Muscle layer of duodenum (tissue), 2 donors: ENCODE results near the gene KRTAP12-2.
"Not testable (repeated sequence)": the region's sequence is repeated elsewhere in the genome, so short reads cannot be mapped to it uniquely, and the experiment has no call there.

ENCODE experiments used
- H3K27ac ChIP-seq: one replicate; pipeline ENCODE4 v1.7.0; 2013; ENCODE audit warnings: mild to moderate bottlenecking, low read length
- H3K27me3 ChIP-seq: one replicate; pipeline ENCODE4 v1.7.0; 2013; ENCODE audit warnings: low read depth, mild to moderate bottlenecking, control low read depth, low read length
- H3K36me3 ChIP-seq, 2 donors: one replicate each; pipeline ENCODE4 v1.7.0; 2013; ENCODE audit warnings: low read length in 2 of 2, control low read depth in 1 of 2, mild to moderate bottlenecking in 1 of 2; ENCODE audit not compliant: insufficient read depth in 2 of 2, control insufficient read depth in 1 of 2
- H3K4me1 ChIP-seq, 2 donors: one replicate each; pipeline ENCODE4 v1.7.0; 2013; ENCODE audit warnings: low read length in 2 of 2, mild to moderate bottlenecking in 2 of 2, control low read depth in 1 of 2, moderate library complexity in 1 of 2; ENCODE audit not compliant: insufficient read depth in 2 of 2, control insufficient read depth in 1 of 2
- H3K4me3 ChIP-seq, 2 donors: one replicate each; pipeline ENCODE4 v1.7.0; 2013; ENCODE audit warnings: low read length in 2 of 2, low read depth in 1 of 2, mild to moderate bottlenecking in 1 of 2
- H3K9me3 ChIP-seq, 2 donors: one replicate each; pipeline ENCODE4 v1.7.0; 2013; ENCODE audit warnings: low read length in 2 of 2, control low read depth in 1 of 2, mild to moderate bottlenecking in 1 of 2; ENCODE audit not compliant: control insufficient read depth in 1 of 2
- donor health status: healthy.

The KRTAP12-2 gene

GRCh38 chr21:44653656-44654575 lies 12.8 kb downstream of the KRTAP12-2 start:
- Histone ChIP-seq H3K36me3 (no peaks in the 10 kb centered on the region), H3K27ac (no peak overlapping the region), H3K27me3 (no peaks in the 10 kb centered on the region), H3K4me1 (no peaks in the 10 kb centered on the region), H3K4me3 (no peak overlapping the region), H3K9me3 (peaks cover 0 to 19% of the 10 kb centered on the region in 2 donors)

DNA sequence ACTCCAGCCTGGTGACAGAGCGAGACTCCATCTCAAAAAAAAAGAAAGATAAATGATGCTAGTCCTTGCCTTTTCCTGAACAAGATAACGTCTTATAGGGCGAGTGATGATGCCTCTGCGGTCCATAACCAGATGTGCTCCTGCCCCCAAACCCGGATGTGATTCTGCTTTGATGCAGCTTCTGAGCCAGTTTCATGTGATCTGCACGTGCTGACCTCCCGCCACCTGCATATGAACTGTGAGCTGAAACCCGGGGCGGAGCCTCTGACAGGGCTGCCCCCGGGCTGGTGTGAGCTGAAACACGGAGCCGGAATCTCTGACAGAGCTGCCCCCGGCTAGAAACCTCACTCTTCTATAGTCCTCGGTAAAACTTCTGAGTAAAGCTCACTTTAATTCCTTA lies 13.6 kb downstream of the KRTAP12-2 start:
- Histone ChIP-seq H3K9me3 (peaks cover 0 to 19% of the 10 kb centered on the region in 2 donors), H3K27me3 (no peaks in the 10 kb centered on the region), H3K4me3 (no peak overlapping the region)

GRCh38 chr21:44650973-44651675 lies 15.6 kb downstream of the KRTAP12-2 start:
- Histone ChIP-seq H3K36me3 (no peaks in the 10 kb centered on the region), H3K4me3 (no peak overlapping the region), H3K27ac (no peak overlapping the region), H3K9me3 (peaks cover 0 to 9% of the 10 kb centered on the region in 2 donors), H3K27me3 (no peaks in the 10 kb centered on the region), H3K4me1 (no peaks in the 10 kb centered on the region)

More for the DNA sequence above, 13.6 kb downstream of the KRTAP12-2 start:
- no peaks in the 10 kb centered on the region for H3K4me1 ChIP-seq
- no peak overlapping the region for H3K27ac ChIP-seq
- H3K36me3 ChIP-seq: no peaks in the 10 kb centered on the region

DNA sequence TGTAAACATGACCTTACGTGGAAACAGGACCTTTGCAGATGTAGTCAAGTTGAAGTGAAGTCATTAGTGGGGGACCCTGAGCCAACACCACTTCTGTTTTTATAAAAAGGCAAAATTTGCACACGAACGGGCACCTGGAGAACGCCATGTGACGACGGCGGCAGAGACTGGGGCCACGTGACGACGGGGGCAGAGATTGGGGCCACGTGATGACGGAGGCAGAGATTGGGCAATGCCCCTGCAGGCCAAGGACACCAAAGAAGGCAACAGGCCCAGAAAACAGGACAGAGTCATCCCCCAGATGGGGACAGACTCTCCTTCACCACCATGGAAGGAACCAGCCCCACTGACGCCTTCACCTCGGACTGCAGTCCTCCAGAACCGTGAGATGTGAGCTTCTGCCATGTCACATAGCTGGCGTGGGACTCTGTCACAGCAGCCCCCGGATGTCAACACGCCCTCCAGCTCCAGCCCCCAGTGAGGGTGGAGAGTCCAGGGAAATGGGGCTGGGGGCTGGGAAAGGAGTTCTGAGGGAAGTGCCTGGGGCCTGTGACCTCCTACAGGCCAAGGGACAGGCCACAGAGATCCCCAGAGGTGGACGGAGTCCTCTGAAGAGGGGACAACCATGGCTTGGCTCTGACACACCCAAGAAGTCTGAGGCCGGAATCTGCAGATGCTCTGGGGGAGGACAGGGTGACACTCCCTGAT lies 16.3 kb downstream of the KRTAP12-2 start:
- Histone ChIP-seq H3K27me3 (no peaks in the 10 kb centered on the region), H3K4me3 (no peak overlapping the region), H3K36me3 (no peaks in the 10 kb centered on the region), H3K9me3 (peaks cover 0 to 3% of the 10 kb centered on the region in 2 donors), H3K4me1 (no peaks in the 10 kb centered on the region), H3K27ac (no peak overlapping the region)

DNA sequence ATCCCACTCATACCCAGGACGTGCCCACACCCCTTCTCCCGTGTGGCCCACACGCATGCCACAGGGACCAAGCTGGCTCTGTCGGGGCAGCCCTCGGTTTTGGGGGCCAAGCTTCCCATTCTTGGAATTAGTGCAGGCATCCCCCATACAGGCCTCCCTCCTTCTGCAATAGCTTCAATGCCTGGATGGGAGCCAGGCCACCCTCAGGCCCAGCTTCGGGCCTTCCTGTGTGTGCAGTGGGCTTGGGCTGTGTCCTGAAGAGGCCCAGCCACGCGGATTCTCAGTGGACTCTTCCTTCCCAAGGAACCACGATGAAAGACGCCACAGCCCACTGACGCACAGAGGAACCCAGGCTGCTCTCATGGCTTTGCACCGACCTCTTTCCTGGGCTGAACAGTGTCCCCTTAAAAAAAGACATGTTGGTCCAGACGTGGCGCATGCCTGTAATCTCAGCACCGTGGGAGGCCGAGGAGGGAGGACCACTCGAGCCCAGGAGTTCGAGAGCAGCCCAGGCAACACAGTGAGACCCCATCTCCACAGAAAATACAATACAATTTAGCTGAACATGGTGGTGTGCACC lies 17.1 kb downstream of the KRTAP12-2 start:
- Histone ChIP-seq H3K9me3 (peaks cover 0 to 10% of the 10 kb centered on the region in 2 donors), H3K27me3 (no peaks in the 10 kb centered on the region), H3K4me3 (no peak overlapping the region), H3K4me1 (no peaks in the 10 kb centered on the region), H3K36me3 (no peaks in the 10 kb centered on the region), H3K27ac (no peak overlapping the region)

GRCh38 chr21:44648557-44649311 lies 18.0 kb downstream of the KRTAP12-2 start:
- no peak overlapping the region for H3K4me3 ChIP-seq
- H3K9me3 ChIP-seq: peaks cover 6 to 16% of the 10 kb centered on the region in 2 donors
- H3K36me3 ChIP-seq: no peaks in the 10 kb centered on the region
- no peaks in the 10 kb centered on the region for H3K4me1 ChIP-seq
- H3K27ac ChIP-seq: no peak overlapping the region
- H3K27me3 ChIP-seq: no peaks in the 10 kb centered on the region

GRCh38 chr21:44647222-44647552 lies 19.5 kb downstream of the KRTAP12-2 start:
- no peaks in the 10 kb centered on the region for H3K27me3 ChIP-seq
- no peaks in the 10 kb centered on the region for H3K36me3 ChIP-seq
- no peak overlapping the region for H3K27ac ChIP-seq
- H3K9me3 ChIP-seq: peaks cover 6 to 17% of the 10 kb centered on the region in 2 donors
- no peaks in the 10 kb centered on the region for H3K4me1 ChIP-seq
- H3K4me3 ChIP-seq: no peak overlapping the region

GRCh38 chr21:44646366-44647221 lies 20.1 kb downstream of the KRTAP12-2 start, which contains the start of gene KRTAP10-11:
TSS of gene KRTAP10-11 (plus strand) at chr21:44646414. CDS start at chr21:44646459, 45 bp downstream.
- H3K4me1 ChIP-seq, H3K27ac ChIP-seq, H3K36me3 ChIP-seq: not testable (repeated sequence)

DNA sequence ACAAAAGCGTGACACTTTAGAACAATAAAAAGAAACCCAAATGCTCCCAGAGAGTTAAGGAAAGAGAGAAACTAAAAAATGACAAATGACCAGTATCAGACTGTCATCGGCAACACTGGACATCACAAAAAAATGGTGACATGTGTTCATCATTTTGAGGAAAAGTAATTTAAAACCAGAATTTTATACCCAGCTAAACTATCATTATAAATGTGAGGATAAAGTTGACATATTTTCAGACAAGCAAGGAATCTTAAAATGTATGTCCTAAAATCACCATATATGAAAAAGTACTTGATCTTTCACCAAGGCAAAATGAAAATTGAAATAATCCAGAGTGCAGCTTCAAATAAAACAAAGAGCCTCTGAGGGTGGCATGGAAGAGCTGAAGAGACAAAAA lies 21.8 kb downstream of the KRTAP12-2 start:
- Histone ChIP-seq H3K4me1 (no peaks in the 10 kb centered on the region), H3K27ac (no peak overlapping the region), H3K9me3 (peaks cover 17 to 27% of the 10 kb centered on the region in 2 donors), H3K36me3 (no peaks in the 10 kb centered on the region), H3K4me3 (no peak overlapping the region), H3K27me3 (no peaks in the 10 kb centered on the region)

More at GRCh38 chr21:44646366-44647221, 20.1 kb downstream of the KRTAP12-2 start, which contains the start of gene KRTAP10-11:
- H3K4me3 ChIP-seq, H3K27me3 ChIP-seq: not testable (repeated sequence)
- peaks cover 7 to 17% of the 10 kb centered on the region in 2 donors for H3K9me3 ChIP-seq
